ENCODE results near the gene TPX2.

GRCh38 chr20:31829731-31830130, 90.6 kb downstream of the TPX2 start:
- TF ChIP-seq CTCF (IDR thresholded peaks at IDR 0.05) (no peak), POLR2A (IDR thresholded peaks at IDR 0.05) (no peak), POLR2AphosphoS5 (IDR thresholded peaks at IDR 0.05) (no peak), EP300 (IDR thresholded peaks at IDR 0.05) (no peak)
